ENCODE results near the gene LMOD2. TPM values are rescaled to one million over a fixed set of nuclear protein-coding genes. Genes with fewer than 3 reads are reported as not detected.

LMOD2 gene
- total and polyA plus RNA-seq, 9 donors: 58.8 to 277 (median 129) TPM

GRCh38 chr7:123680580-123680979, 24.9 kb downstream of the LMOD2 start:
- Histone ChIP-seq H3K36me3 (ENCODE audit: control insufficient read depth, insufficient read depth, low read length) (peaks cover 9% of the 10 kb centered on the region), H3K27ac (ENCODE audit: low read length) (no peak overlapping the region), H3K4me1 (ENCODE audit: control insufficient read depth, insufficient read depth, low read length) (peaks cover 4% of the 10 kb centered on the region), H3K4me3 (ENCODE audit: low read length) (no peak overlapping the region), H3K9me3 (replicated peaks; ENCODE audit: control insufficient read depth, low read depth, low read length) (no peaks in the 10 kb centered on the region), H3K27me3 (ENCODE audit: control insufficient read depth, insufficient read depth, low read length) (no peaks in the 10 kb centered on the region)
- DNase-seq: no peak
- WGBS (ENCODE audit: insufficient coverage): 100% methylated on average over 1 of the region's 3 CpGs

- DNase-seq: peak; percentile 38
- Histone ChIP-seq H3K9me3 (replicated peaks; ENCODE audit: control insufficient read depth, low read depth, low read length) (no peaks in the 10 kb centered on the region), H3K27ac (ENCODE audit: low read length) (no peak overlapping the region), H3K4me1 (ENCODE audit: control insufficient read depth, insufficient read depth, low read length) (peaks cover 2% of the 10 kb centered on the region), H3K36me3 (ENCODE audit: control insufficient read depth, insufficient read depth, low read length) (peaks cover 9% of the 10 kb centered on the region), H3K4me3 (ENCODE audit: low read length) (no peak overlapping the region), H3K27me3 (ENCODE audit: control insufficient read depth, insufficient read depth, low read length) (no peaks in the 10 kb centered on the region)
- whole genome bisulfite sequencing (ENCODE audit: insufficient coverage): 30% methylated on average over 1 of the region's 2 CpGs
Observed at GRCh38 chr7:123681561-123681960, 25.9 kb downstream of the LMOD2 start.

GRCh38 chr7:123682690-123683089, 27.0 kb downstream of the LMOD2 start:
- peaks cover 9% of the 10 kb centered on the region for H3K36me3 ChIP-seq (ENCODE audit: control insufficient read depth, insufficient read depth, low read length)
- no CpG with 5 or more reads among the region's 1 CpG for whole genome bisulfite sequencing (ENCODE audit: insufficient coverage)
- H3K4me1 ChIP-seq (ENCODE audit: control insufficient read depth, insufficient read depth, low read length): peaks cover 2% of the 10 kb centered on the region
- peak; percentile 52 for DNase-seq
- H3K4me3 ChIP-seq (ENCODE audit: low read length): no peak overlapping the region
- H3K27me3 ChIP-seq (ENCODE audit: control insufficient read depth, insufficient read depth, low read length): no peaks in the 10 kb centered on the region
- H3K9me3 ChIP-seq (replicated peaks; ENCODE audit: control insufficient read depth, low read depth, low read length): no peaks in the 10 kb centered on the region
- H3K27ac ChIP-seq (ENCODE audit: low read length): no peak overlapping the region

GRCh38 chr7:123687161-123687560, 31.5 kb downstream of the LMOD2 start:
- Histone ChIP-seq H3K4me3 (ENCODE audit: low read length) (no peak overlapping the region), H3K9me3 (replicated peaks; ENCODE audit: control insufficient read depth, low read depth, low read length) (no peaks in the 10 kb centered on the region), H3K36me3 (ENCODE audit: control insufficient read depth, insufficient read depth, low read length) (peaks cover 11% of the 10 kb centered on the region), H3K27ac (ENCODE audit: low read length) (no peak overlapping the region), H3K27me3 (ENCODE audit: control insufficient read depth, insufficient read depth, low read length) (no peaks in the 10 kb centered on the region), H3K4me1 (ENCODE audit: control insufficient read depth, insufficient read depth, low read length) (no peaks in the 10 kb centered on the region)
- WGBS (ENCODE audit: insufficient coverage): 92% methylated on average over 2 of the region's 2 CpGs
- no peak for DNase-seq

- H3K36me3 ChIP-seq (ENCODE audit: control insufficient read depth, insufficient read depth, low read length): peaks cover 16% of the 10 kb centered on the region
- H3K4me1 ChIP-seq (ENCODE audit: control insufficient read depth, insufficient read depth, low read length): no peaks in the 10 kb centered on the region
- no peaks in the 10 kb centered on the region for H3K27me3 ChIP-seq (ENCODE audit: control insufficient read depth, insufficient read depth, low read length)
- no peak for DNase-seq
- H3K27ac ChIP-seq (ENCODE audit: low read length): no peak overlapping the region
- no peak overlapping the region for H3K4me3 ChIP-seq (ENCODE audit: low read length)
- no CpG with 5 or more reads among the region's 1 CpG for WGBS (ENCODE audit: insufficient coverage)
- H3K9me3 ChIP-seq (replicated peaks; ENCODE audit: control insufficient read depth, low read depth, low read length): no peaks in the 10 kb centered on the region
Observed at GRCh38 chr7:123687727-123688126, 32.1 kb downstream of the LMOD2 start.

- Histone ChIP-seq H3K4me1 (ENCODE audit: control insufficient read depth, insufficient read depth, low read length) (no peaks in the 10 kb centered on the region), H3K9me3 (replicated peaks; ENCODE audit: control insufficient read depth, low read depth, low read length) (no peaks in the 10 kb centered on the region), H3K27me3 (ENCODE audit: control insufficient read depth, insufficient read depth, low read length) (no peaks in the 10 kb centered on the region), H3K4me3 (ENCODE audit: low read length) (no peak overlapping the region), H3K27ac (ENCODE audit: low read length) (no peak overlapping the region), H3K36me3 (ENCODE audit: control insufficient read depth, insufficient read depth, low read length) (peaks cover 16% of the 10 kb centered on the region)
- WGBS (ENCODE audit: insufficient coverage): no CpG with 5 or more reads among the region's 3 CpGs
- DNase-seq: no peak
Observed at GRCh38 chr7:123689250-123689649, 33.6 kb downstream of the LMOD2 start.

GRCh38 chr7:123690550-123690949, 34.9 kb downstream of the LMOD2 start:
- no peak overlapping the region for H3K27ac ChIP-seq (ENCODE audit: low read length)
- H3K36me3 ChIP-seq (ENCODE audit: control insufficient read depth, insufficient read depth, low read length): peaks cover 16% of the 10 kb centered on the region
- no peaks in the 10 kb centered on the region for H3K4me1 ChIP-seq (ENCODE audit: control insufficient read depth, insufficient read depth, low read length)
- no peaks in the 10 kb centered on the region for H3K27me3 ChIP-seq (ENCODE audit: control insufficient read depth, insufficient read depth, low read length)
- H3K4me3 ChIP-seq (ENCODE audit: low read length): no peak overlapping the region
- no peaks in the 10 kb centered on the region for H3K9me3 ChIP-seq (replicated peaks; ENCODE audit: control insufficient read depth, low read depth, low read length)
- DNase-seq: no peak
- WGBS (ENCODE audit: insufficient coverage): no CpG with 5 or more reads among the region's 2 CpGs

- peaks cover 16% of the 10 kb centered on the region for H3K36me3 ChIP-seq (ENCODE audit: control insufficient read depth, insufficient read depth, low read length)
- H3K27ac ChIP-seq (ENCODE audit: low read length): no peak overlapping the region
- no peaks in the 10 kb centered on the region for H3K4me1 ChIP-seq (ENCODE audit: control insufficient read depth, insufficient read depth, low read length)
- DNase-seq: no peak
- H3K27me3 ChIP-seq (ENCODE audit: control insufficient read depth, insufficient read depth, low read length): no peaks in the 10 kb centered on the region
- no peak overlapping the region for H3K4me3 ChIP-seq (ENCODE audit: low read length)
- 90% methylated on average over 5 of the region's 6 CpGs for WGBS (ENCODE audit: insufficient coverage)
- no peaks in the 10 kb centered on the region for H3K9me3 ChIP-seq (replicated peaks; ENCODE audit: control insufficient read depth, low read depth, low read length)
Observed at GRCh38 chr7:123692471-123692877, 36.8 kb downstream of the LMOD2 start.

GRCh38 chr7:123695944-123696677, 40.4 kb downstream of the LMOD2 start:
- WGBS (ENCODE audit: insufficient coverage): no CpG with 5 or more reads among the region's 3 CpGs
- Histone ChIP-seq H3K27ac (ENCODE audit: low read length) (no peak overlapping the region), H3K9me3 (replicated peaks; ENCODE audit: control insufficient read depth, low read depth, low read length) (no peaks in the 10 kb centered on the region), H3K4me3 (ENCODE audit: low read length) (no peak overlapping the region), H3K36me3 (ENCODE audit: control insufficient read depth, insufficient read depth, low read length) (peaks cover 10% of the 10 kb centered on the region), H3K27me3 (ENCODE audit: control insufficient read depth, insufficient read depth, low read length) (no peaks in the 10 kb centered on the region), H3K4me1 (ENCODE audit: control insufficient read depth, insufficient read depth, low read length) (no peaks in the 10 kb centered on the region)
- no peak for DNase-seq

- no peak overlapping the region for H3K27ac ChIP-seq (ENCODE audit: low read length)
- no peak overlapping the region for H3K4me3 ChIP-seq (ENCODE audit: low read length)
- no peak for DNase-seq
- no peaks in the 10 kb centered on the region for H3K4me1 ChIP-seq (ENCODE audit: control insufficient read depth, insufficient read depth, low read length)
- no peaks in the 10 kb centered on the region for H3K27me3 ChIP-seq (ENCODE audit: control insufficient read depth, insufficient read depth, low read length)
- 82% methylated on average over 1 of the region's 1 CpG for WGBS (ENCODE audit: insufficient coverage)
- peaks cover 12% of the 10 kb centered on the region for H3K36me3 ChIP-seq (ENCODE audit: control insufficient read depth, insufficient read depth, low read length)
- H3K9me3 ChIP-seq (replicated peaks; ENCODE audit: control insufficient read depth, low read depth, low read length): no peaks in the 10 kb centered on the region
Observed at GRCh38 chr7:123705211-123705901, 49.7 kb downstream of the LMOD2 start.
